Duodenal mucosa (tissue), 2 donors: ENCODE measurements around the gene GALM.
"Not testable (repeated sequence)": the region's sequence is repeated elsewhere in the genome, so short reads cannot be mapped to it uniquely, and the experiment has no call there.

ENCODE experiments used
- H3K27ac ChIP-seq: one replicate; pipeline ENCODE4 v1.7.0; 2013; ENCODE audit warnings: low read depth, low read length
- H3K27me3 ChIP-seq, 2 donors: one replicate each; pipeline ENCODE4 v1.7.0; 2013; ENCODE audit warnings: low read length in 2 of 2, control low read depth in 1 of 2; ENCODE audit not compliant: insufficient read depth in 2 of 2, control insufficient read depth in 1 of 2
- H3K36me3 ChIP-seq, 2 donors: one replicate each; pipeline ENCODE4 v1.7.0; 2013; ENCODE audit warnings: low read length in 2 of 2, control low read depth in 1 of 2; ENCODE audit not compliant: insufficient read depth in 2 of 2, control insufficient read depth in 1 of 2
- H3K4me1 ChIP-seq, 2 donors: one replicate each; pipeline ENCODE4 v1.7.0; 2013; ENCODE audit warnings: low read length in 2 of 2, control low read depth in 1 of 2; ENCODE audit not compliant: insufficient read depth in 2 of 2, control insufficient read depth in 1 of 2
- H3K4me3 ChIP-seq, 2 donors: one replicate each; pipeline ENCODE4 v1.7.0; 2013; ENCODE audit warnings: low read length in 2 of 2, low read depth in 1 of 2
- H3K9ac ChIP-seq, 2 donors: one replicate each; pipeline ENCODE4 v1.7.0; 2013; ENCODE audit warnings: low read length in 2 of 2, low read depth in 1 of 2
- H3K9me3 ChIP-seq, 2 donors: one replicate each; pipeline ENCODE4 v1.7.0; 2013; ENCODE audit warnings: low read length in 2 of 2, control low read depth in 1 of 2; ENCODE audit not compliant: control insufficient read depth in 1 of 2

The GALM gene

GRCh38 chr2:38676681-38677080, 10.8 kb downstream of the GALM start:
- no peak overlapping the region for H3K27ac ChIP-seq
- peaks cover 25 to 38% of the 10 kb centered on the region in 2 donors for H3K36me3 ChIP-seq
- no peaks in the 10 kb centered on the region for H3K27me3 ChIP-seq
- peaks cover 10 to 17% of the 10 kb centered on the region in 2 donors for H3K4me1 ChIP-seq
- H3K4me3 ChIP-seq: no peak overlapping the region
- no peaks in the 10 kb centered on the region for H3K9me3 ChIP-seq
- H3K9ac ChIP-seq: no peak overlapping the region

GRCh38 chr2:38680868-38681267, 15.0 kb downstream of the GALM start:
- peaks cover 11 to 14% of the 10 kb centered on the region in 2 donors for H3K4me1 ChIP-seq
- not testable (repeated sequence) for H3K9ac ChIP-seq, H3K4me3 ChIP-seq, H3K27me3 ChIP-seq, H3K9me3 ChIP-seq, H3K27ac ChIP-seq
- peaks cover 37 to 63% of the 10 kb centered on the region in 2 donors for H3K36me3 ChIP-seq

GRCh38 chr2:38682008-38682575, 16.2 kb downstream of the GALM start:
- Histone ChIP-seq H3K4me1 (peaks cover 7 to 13% of the 10 kb centered on the region in 2 donors), H3K9ac (no peak overlapping the region), H3K4me3 (no peak overlapping the region), H3K9me3 (no peaks in the 10 kb centered on the region), H3K27ac (no peak overlapping the region), H3K36me3 (peaks cover 35 to 60% of the 10 kb centered on the region in 2 donors), H3K27me3 (no peaks in the 10 kb centered on the region)

- H3K27me3 ChIP-seq, H3K9me3 ChIP-seq, H3K9ac ChIP-seq, H3K27ac ChIP-seq, H3K4me1 ChIP-seq, H3K4me3 ChIP-seq: not testable (repeated sequence)
- peaks cover 29 to 60% of the 10 kb centered on the region in 2 donors for H3K36me3 ChIP-seq
These were observed 16.7 kb downstream of the GALM start for GRCh38 chr2:38682620-38683019.

- Histone ChIP-seq H3K36me3 (peaks cover 29 to 64% of the 10 kb centered on the region in 2 donors), H3K9me3 (no peaks in the 10 kb centered on the region), H3K27ac (no peak overlapping the region), H3K4me1 (peaks cover 0 to 6% of the 10 kb centered on the region in 2 donors), H3K27me3 (no peaks in the 10 kb centered on the region), H3K9ac (no peak overlapping the region), H3K4me3 (no peak overlapping the region)
These were observed 17.9 kb downstream of the GALM start for GRCh38 chr2:38683766-38684165.

- Histone ChIP-seq H3K4me3 (no peak overlapping the region), H3K4me1 (peaks cover 0 to 6% of the 10 kb centered on the region in 2 donors), H3K27me3 (no peaks in the 10 kb centered on the region), H3K9ac (no peak overlapping the region), H3K9me3 (no peaks in the 10 kb centered on the region), H3K27ac (no peak overlapping the region), H3K36me3 (peaks cover 32 to 54% of the 10 kb centered on the region in 2 donors)
These were observed 19.3 kb downstream of the GALM start for GRCh38 chr2:38685116-38685735.

- H3K27me3 ChIP-seq: no peaks in the 10 kb centered on the region
- H3K4me3 ChIP-seq: no peak overlapping the region
- H3K4me1 ChIP-seq: peaks cover 5 to 7% of the 10 kb centered on the region in 2 donors
- H3K9ac ChIP-seq: no peak overlapping the region
- H3K27ac ChIP-seq: no peak overlapping the region
- peaks cover 9 to 30% of the 10 kb centered on the region in 2 donors for H3K36me3 ChIP-seq
- no peaks in the 10 kb centered on the region for H3K9me3 ChIP-seq
These were observed 24.8 kb downstream of the GALM start for GRCh38 chr2:38690499-38691420.

- no peaks in the 10 kb centered on the region for H3K27me3 ChIP-seq
- H3K36me3 ChIP-seq: peaks cover 4 to 24% of the 10 kb centered on the region in 2 donors
- H3K4me3 ChIP-seq: no peak overlapping the region
- no peak overlapping the region for H3K27ac ChIP-seq
- no peaks in the 10 kb centered on the region for H3K9me3 ChIP-seq
- no peak overlapping the region for H3K9ac ChIP-seq
- H3K4me1 ChIP-seq: peaks cover 5 to 7% of the 10 kb centered on the region in 2 donors
These were observed 26.1 kb downstream of the GALM start for GRCh38 chr2:38691994-38692393.

GRCh38 chr2:38692636-38693318, 26.9 kb downstream of the GALM start:
- H3K4me1 ChIP-seq: peaks cover 5 to 7% of the 10 kb centered on the region in 2 donors
- H3K9ac ChIP-seq: no peak overlapping the region
- no peak overlapping the region for H3K4me3 ChIP-seq
- H3K27me3 ChIP-seq: no peaks in the 10 kb centered on the region
- H3K27ac ChIP-seq: no peak overlapping the region
- H3K36me3 ChIP-seq: peaks cover 3 to 17% of the 10 kb centered on the region in 2 donors
- H3K9me3 ChIP-seq: no peaks in the 10 kb centered on the region
